Right ventricle myocardium inferior (tissue), 1 donor: ENCODE measurements around the gene PBX3. TPM values are rescaled to one million over a fixed set of nuclear protein-coding genes. Genes with fewer than 3 reads are reported as not detected.

Experiments used
- ATAC-seq: fragments of 200-7000 bp; cut with Tn5 transposase; one replicate; pipeline ENCODE4 v1.9.1; 2020; ENCODE audit warnings: mild to moderate bottlenecking, moderate library complexity
- DNase-seq: peaks from one replicate; pipeline ENCODE4 v3.0.0; 2021; ENCODE audit errors: missing footprints
- intact Hi-C: fragments of 100-400 bp; cut with DNase I; formaldehyde crosslinking; loops from one replicate; pipeline ENCODE4 v1.11.0; 2022
- total RNA-seq: library from RNA; stranded (reverse); fragmentation: NEBNext Ultra II Directional; extraction: Animal tissue kit (Norgen Biotek cat#: 25700); gene quantifications from one replicate; pipeline ENCODE4 v1.2.1, GENCODE V29; 2021
- donor health status: DM: no; HTN: yes; CAD: no; lungs with severe emphysema.

The PBX3 gene
- total RNA-seq, 1 donor from 2014 or later: 49.4 TPM

DNA sequence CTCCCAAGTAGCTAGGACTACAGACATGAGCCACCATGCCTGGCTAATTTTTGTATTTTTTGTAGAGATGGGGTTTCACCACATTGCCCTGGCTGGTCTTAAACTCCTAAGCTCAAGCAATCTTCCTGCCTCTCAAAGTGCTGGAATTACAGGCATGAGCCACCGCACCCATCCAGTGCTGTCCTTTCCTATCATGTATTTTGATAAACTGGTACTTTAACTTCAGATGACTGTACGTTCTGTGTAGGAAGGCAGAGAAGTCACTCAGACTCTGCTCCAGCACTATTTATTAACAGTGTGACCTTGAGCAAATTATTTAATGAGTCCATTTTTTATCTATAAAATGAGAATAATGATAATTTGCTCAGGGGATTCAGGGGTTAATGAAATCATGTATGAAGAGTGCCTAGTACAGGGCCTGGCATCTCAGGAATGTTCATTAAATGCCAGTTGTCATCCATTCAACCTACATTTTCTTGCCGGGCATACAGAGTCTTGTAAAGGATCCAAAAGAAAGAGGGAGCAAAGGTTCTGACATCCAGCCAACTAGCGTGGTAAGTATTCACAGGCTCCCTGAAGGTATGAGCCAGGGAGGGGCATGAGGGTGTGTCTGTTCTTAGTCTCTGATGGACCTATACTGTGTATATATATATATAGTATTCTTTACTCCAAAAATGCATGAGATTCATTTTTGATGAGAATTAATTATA, 201.9 kb downstream of the PBX3 start:
- intact Hi-C loops: no loop called here
- peak; percentile 42 for ATAC-seq
- no peak for DNase-seq

GRCh38 chr9:125949703-125950460, 202.7 kb downstream of the PBX3 start:
- no peak for ATAC-seq
- no peak for DNase-seq
- intact Hi-C loops: no loop called here

GRCh38 chr9:125950880-125951471, 203.8 kb downstream of the PBX3 start:
- no peak for ATAC-seq
- intact Hi-C loops: no loop called here
- no peak for DNase-seq

DNA sequence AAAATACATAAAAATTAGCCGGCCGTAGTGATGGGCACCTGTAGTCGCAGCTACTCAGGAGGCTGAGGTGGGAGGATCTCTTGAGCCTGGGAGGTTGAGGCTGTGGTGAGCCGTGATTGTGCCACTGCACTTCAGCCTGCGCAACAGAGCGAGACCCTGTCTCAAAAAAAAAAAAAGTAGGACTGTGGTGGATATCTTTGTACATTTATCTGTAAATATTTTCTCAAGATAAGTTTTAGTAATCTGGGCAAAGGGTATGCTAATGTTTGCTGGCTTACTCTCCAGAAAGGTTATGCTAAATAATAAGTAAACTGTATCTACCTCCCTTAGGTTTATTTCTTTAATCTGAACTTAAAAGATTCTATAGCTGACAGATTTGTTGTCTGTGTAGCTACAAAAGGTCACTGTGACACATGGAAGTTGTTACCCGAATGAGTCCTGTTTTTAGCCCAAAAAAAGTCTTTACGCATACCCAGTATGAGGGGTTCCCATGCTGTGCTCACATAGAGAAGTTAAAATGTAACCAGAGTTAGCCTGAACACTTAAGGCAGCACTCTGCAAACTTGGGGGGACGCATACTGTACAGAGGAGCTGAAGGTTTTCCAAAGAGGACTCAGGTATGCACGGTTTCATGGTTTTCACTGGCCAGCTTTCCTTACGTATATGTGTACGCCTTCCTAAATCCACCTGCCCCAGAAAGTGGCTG, 206.3 kb downstream of the PBX3 start:
- ATAC-seq (no peak), DNase-seq (no peak)
- intact Hi-C loops: no loop called here

DNA sequence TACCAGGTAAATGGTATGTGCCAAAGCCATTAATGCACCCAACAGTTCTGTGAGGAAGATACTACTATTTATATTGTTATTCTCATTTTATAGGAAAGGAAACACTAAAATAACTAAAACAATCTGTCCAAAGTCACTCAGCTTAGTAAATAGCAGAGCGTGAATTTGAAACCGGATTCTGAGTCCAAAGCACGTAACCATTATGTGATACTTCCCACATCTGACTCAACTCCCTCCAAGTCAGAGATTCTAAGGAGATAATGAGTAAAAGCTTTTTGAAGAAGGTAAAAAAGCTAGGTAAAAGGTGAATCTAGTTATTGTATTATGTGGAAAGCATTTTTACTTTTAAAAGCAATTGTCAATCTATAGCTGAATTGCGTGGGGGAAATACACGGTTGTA, 208.9 kb downstream of the PBX3 start:
- ATAC-seq (no peak), DNase-seq (no peak)
- intact Hi-C loops: no loop called here

DNA sequence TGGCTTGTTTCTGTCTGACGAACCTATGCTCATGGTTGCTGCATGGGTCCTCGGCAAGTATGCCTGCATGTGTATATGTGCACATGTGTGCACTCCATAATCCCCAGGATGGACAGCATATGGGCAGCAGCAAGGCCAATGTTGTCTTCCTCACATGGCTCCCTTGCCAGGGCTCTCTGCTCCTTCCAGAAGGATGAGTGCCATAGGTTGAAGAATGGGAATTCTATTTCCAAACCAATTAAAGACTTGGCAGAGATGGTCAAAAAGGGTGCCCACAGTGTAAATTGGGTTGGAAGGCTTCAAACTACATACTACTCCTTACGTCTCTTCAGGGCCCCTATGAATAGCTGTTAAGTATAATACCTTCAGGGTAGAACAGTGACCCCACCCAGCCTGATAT, 212.1 kb downstream of the PBX3 start:
- intact Hi-C loops: no loop called here
- ATAC-seq (no peak), DNase-seq (no peak)

- DNase-seq (no peak), ATAC-seq (no peak)
- intact Hi-C loops: no loop called here
These were observed 212.9 kb downstream of the PBX3 start for GRCh38 chr9:125959951-125960619.

DNA sequence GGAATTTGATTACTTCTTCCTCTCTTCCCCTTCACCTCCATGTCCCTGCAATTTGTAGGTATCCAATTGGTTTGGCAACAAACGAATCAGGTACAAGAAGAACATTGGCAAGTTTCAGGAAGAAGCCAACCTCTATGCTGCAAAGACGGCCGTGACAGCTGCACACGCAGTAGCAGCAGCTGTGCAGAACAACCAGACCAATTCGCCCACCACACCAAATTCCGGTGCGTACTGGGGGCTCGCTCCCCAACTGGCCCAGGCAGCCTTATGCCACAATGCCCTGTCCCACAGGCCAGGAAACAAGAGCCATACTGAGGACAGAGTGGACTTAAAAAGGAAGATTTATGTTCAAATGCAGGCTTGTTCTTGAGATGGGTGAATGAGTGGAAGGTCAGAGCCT, 213.5 kb downstream of the PBX3 start:
- no peak for DNase-seq
- intact Hi-C loops: no loop called here
- no peak for ATAC-seq

GRCh38 chr9:125961072-125961471, 213.9 kb downstream of the PBX3 start:
- DNase-seq (no peak), ATAC-seq (no peak)
- intact Hi-C loops: no loop called here

DNA sequence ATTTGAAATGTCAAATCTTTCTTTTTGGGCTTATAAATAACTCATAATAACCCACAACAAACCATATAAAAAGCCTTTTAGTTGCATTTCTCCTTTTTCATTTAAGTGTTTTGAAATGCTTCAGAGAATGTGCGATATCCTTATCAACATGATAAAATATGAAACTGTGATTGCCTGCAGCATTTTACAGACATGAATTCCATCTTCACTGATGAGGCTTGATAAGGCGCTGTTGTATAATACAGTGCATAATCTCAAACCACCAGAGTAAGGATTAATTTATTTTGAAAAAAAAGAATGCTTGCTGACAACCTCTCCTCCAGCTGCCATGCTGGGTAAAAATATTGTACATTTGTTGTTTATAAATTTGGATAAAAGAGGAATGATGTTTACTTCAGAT, 216.8 kb downstream of the PBX3 start:
- intact Hi-C loops: no loop called here
- no peak for DNase-seq
- no peak for ATAC-seq

- DNase-seq (no peak), ATAC-seq (no peak)
- intact Hi-C loops: no loop called here
These were observed 217.6 kb downstream of the PBX3 start for GRCh38 chr9:125964702-125965225.

- ATAC-seq: no peak
- DNase-seq: no peak
- intact Hi-C loops: no loop called here
These were observed 218.3 kb downstream of the PBX3 start for GRCh38 chr9:125965477-125965876.

GRCh38 chr9:125966466-125966865, 219.3 kb downstream of the PBX3 start:
- intact Hi-C loops: no loop called here
- DNase-seq: no peak

GRCh38 chr9:125966959-125967711, 220.0 kb downstream of the PBX3 start:
- ATAC-seq (no peak), DNase-seq (no peak)
- intact Hi-C loops: no loop called here

More at GRCh38 chr9:125966466-125966865, 219.3 kb downstream of the PBX3 start:
- ATAC-seq: no peak

- no peak for ATAC-seq
- intact Hi-C loops: no loop called here
These were observed 221.7 kb downstream of the PBX3 start for GRCh38 chr9:125968714-125969374.

GRCh38 chr9:125969462-125969861, 222.3 kb downstream of the PBX3 start:
- ATAC-seq (no peak), DNase-seq (no peak)
- intact Hi-C loops: no loop called here

More at GRCh38 chr9:125968714-125969374, 221.7 kb downstream of the PBX3 start:
- no peak for DNase-seq

- ATAC-seq (no peak), DNase-seq (no peak)
- intact Hi-C loops: no loop called here
These were observed 222.7 kb downstream of the PBX3 start for GRCh38 chr9:125969868-125970267.

DNA sequence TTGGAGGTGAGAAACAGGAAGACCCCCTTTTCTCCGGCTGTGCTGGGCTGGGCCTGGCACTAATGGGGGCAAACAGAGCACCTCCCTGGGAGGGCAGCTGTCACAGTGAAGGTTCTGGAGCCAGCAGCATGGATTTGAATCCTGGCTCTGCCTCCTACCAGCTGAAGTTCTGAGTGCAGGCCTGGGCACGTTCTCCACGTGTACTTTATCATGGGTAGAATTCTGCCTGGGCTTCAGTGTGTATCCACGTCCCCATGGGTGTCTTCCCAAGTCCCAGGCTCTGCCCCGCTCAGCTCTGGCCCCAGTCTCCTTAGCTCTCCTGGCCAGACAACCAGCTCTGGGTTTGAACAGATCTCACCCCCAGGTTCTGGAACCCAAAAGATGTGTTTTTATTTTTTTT, 223.2 kb downstream of the PBX3 start:
- intact Hi-C loops: no loop called here
- DNase-seq (no peak), ATAC-seq (no peak)
